Body of pancreas (tissue), 4 donors: Measurements from ENCODE around the gene DACH2.

Experiments used
- POLR2A ChIP-seq, 3 donors: fragments of 450-650 bp; IDR thresholded peaks; one replicate each; pipeline ENCODE4 v1.6.1; 2016; ENCODE audit warnings: antibody characterized with exemption in 3 of 3, mild to moderate bottlenecking in 2 of 3
- TF ChIP-seq, protein P1 (sequence below), 7 experiments: fragments of 450-650 bp in 4 of 7; fragments of 200-600 bp in 3 of 7; sonication (generic) in 3 of 7; IDR thresholded peaks; one replicate each; pipeline ENCODE4 v1.5.1; 2016 to 2019; ENCODE audit warnings: antibody characterized with exemption in 7 of 7

GRCh38 chrX:86845101-86845500, 696.9 kb downstream of the DACH2 start:
- TF ChIP-seq, protein P1, sequence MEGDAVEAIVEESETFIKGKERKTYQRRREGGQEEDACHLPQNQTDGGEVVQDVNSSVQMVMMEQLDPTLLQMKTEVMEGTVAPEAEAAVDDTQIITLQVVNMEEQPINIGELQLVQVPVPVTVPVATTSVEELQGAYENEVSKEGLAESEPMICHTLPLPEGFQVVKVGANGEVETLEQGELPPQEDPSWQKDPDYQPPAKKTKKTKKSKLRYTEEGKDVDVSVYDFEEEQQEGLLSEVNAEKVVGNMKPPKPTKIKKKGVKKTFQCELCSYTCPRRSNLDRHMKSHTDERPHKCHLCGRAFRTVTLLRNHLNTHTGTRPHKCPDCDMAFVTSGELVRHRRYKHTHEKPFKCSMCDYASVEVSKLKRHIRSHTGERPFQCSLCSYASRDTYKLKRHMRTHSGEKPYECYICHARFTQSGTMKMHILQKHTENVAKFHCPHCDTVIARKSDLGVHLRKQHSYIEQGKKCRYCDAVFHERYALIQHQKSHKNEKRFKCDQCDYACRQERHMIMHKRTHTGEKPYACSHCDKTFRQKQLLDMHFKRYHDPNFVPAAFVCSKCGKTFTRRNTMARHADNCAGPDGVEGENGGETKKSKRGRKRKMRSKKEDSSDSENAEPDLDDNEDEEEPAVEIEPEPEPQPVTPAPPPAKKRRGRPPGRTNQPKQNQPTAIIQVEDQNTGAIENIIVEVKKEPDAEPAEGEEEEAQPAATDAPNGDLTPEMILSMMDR (IDR thresholded peaks at IDR 0.05) = no peak
- TF ChIP-seq POLR2A (IDR thresholded peaks at IDR 0.05) = no peak
